Activated naive CD4-positive, alpha-beta T cell treated with anti-CD3 and anti-CD28 coated beads, Interleukin-2, amount 10 ng/mL, durations not matched to agents 7 days and 5 days (primary cell): ENCODE data around the gene KIAA0586.
A peak's percentile ranks its signal among the peaks of the same experiment; 100 is the strongest.

Experiments
- CTCF ChIA-PET: fragments of 350-600 bp; sonication (Branson Sonifier 250); formaldehyde crosslinking; loops from one replicate; lab custom pipeline; 2021; ENCODE audit warnings: antibody characterized with exemption; lab: Charles Lee
- DNase-seq: peaks from one replicate; pipeline ENCODE4 v3.0.0-alpha.2; 2020
- H3K27ac Mint-ChIP-seq: one replicate; pipeline ENCODE4 v1.8.0; 2021; ENCODE audit warnings: mild to moderate bottlenecking, moderate library complexity, mixed read lengths
- H3K27me3 Mint-ChIP-seq: one replicate; pipeline ENCODE4 v1.8.0; 2021; ENCODE audit warnings: mild to moderate bottlenecking, mixed read lengths
- H3K36me3 Mint-ChIP-seq: one replicate; pipeline ENCODE4 v1.8.0; 2021; ENCODE audit warnings: mixed read lengths
- H3K4me1 Mint-ChIP-seq: one replicate; pipeline ENCODE4 v1.8.0; 2021; ENCODE audit warnings: mixed read lengths
- H3K4me3 Mint-ChIP-seq: one replicate; pipeline ENCODE4 v1.8.0; 2021; ENCODE audit warnings: mild to moderate bottlenecking, moderate library complexity, mixed read lengths
- H3K9me3 Mint-ChIP-seq: one replicate; pipeline ENCODE4 v1.8.0; 2021; ENCODE audit warnings: mixed read lengths

The KIAA0586 gene

DNA sequence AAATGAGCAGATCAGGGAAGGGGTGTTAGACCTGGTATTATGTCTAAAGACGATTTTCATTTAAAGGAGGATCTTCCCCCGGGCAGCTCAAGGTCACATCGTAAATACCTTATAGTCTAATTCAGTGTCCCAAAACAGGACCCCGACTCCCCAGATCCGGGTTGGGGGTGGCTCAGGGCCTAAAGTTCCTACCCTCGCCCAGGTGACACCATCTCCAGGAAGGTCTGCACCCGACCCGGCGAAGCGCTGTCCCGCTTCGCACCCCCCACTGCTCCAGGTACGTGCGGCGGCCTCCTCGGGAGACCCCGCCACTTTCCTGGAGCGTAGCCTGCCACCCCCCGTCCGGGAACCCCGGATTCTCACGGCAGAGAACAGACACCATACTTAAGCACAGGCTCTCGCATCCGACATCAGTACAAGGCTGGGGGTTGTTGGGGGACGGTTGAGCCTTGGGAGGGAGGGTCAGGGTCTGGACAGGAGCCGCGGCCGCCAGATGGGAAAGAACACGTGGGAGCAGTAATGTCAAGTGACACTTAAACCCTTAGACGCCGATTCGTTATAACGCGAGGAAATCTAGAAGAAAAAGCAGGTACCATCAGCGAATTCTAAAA lies 744 bp upstream of the KIAA0586 start:
- H3K9me3 Mint-ChIP-seq, result no peaks in the 10 kb centered on the region
- no peaks in the 10 kb centered on the region for H3K27me3 Mint-ChIP-seq
- H3K4me1 Mint-ChIP-seq, result peaks cover 50% of the 10 kb centered on the region
- peaks cover 23% of the 10 kb centered on the region for H3K36me3 Mint-ChIP-seq
- DNase-seq, result peak; percentile 59
- H3K27ac Mint-ChIP-seq, result peak overlapping the region; percentile 95
- CTCF ChIA-PET, result no interaction called here
- H3K4me3 Mint-ChIP-seq, result peak overlapping the region; percentile 76

DNA sequence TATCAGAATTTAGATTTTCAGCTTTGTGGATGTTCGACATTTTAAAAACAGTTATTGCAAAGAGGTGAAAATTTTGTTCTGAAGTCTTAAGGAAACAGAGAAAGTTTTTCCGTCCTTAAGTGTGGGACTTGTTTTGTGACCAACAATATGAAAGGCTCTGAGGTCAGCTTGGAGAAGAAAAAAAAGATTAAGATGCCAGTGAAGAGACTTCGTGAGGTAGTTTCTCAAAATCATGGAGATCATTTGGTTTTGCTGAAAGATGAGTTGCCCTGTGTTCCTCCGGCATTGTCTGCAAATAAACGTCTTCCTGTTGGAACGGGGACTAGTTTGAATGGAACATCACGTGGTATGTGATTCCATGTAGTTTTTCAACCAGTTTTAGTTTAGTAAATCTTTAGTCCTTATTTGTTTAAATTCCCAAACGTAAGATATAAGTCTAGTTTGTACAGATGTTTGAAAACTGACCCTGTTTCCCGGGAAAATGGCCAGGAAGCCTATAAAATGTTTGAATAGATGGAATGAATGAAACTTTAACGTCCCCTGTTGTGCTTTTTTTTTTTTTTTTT lies 682 bp downstream of the KIAA0586 start:
- Mint-ChIP-seq H3K27me3 (no peaks in the 10 kb centered on the region), H3K4me1 (peaks cover 50% of the 10 kb centered on the region), H3K36me3 (peaks cover 24% of the 10 kb centered on the region), H3K27ac (peak overlapping the region; percentile 95), H3K4me3 (peak overlapping the region; percentile 76), H3K9me3 (no peaks in the 10 kb centered on the region)
- CTCF ChIA-PET, result no interaction called here
- DNase-seq, result peak; percentile 37

DNA sequence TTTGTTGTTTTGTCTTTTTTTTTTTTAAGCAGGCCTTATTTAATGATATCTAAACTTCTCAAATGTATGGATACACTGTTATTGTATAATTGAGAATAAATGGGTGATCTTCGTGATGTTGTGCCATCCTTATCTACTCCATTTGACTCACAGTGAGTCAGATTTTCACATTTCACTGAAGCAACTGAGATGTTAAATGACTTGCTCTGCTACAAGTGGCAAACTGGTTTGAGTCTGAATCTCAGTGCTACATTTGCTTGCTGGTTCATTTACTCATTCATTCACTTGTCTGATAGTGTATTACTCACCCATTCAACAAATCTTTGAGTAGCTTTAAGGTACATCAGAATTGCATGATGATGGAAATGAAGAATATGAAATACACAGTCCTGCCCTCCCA lies 2.6 kb downstream of the KIAA0586 start:
- CTCF ChIA-PET, result interaction anchor here (0.6 to 1.7 kb wide), 3 partner anchors 13 to 61 kb away, joined by 3 to 4 read pairs (median 3); no protein-coding TSS in a partner anchor
- no peak for DNase-seq
- Mint-ChIP-seq H3K27me3 (no peaks in the 10 kb centered on the region), H3K36me3 (peaks cover 17% of the 10 kb centered on the region), H3K4me1 (peaks cover 40% of the 10 kb centered on the region), H3K27ac (no peak overlapping the region), H3K4me3 (no peak overlapping the region), H3K9me3 (no peaks in the 10 kb centered on the region)

DNA sequence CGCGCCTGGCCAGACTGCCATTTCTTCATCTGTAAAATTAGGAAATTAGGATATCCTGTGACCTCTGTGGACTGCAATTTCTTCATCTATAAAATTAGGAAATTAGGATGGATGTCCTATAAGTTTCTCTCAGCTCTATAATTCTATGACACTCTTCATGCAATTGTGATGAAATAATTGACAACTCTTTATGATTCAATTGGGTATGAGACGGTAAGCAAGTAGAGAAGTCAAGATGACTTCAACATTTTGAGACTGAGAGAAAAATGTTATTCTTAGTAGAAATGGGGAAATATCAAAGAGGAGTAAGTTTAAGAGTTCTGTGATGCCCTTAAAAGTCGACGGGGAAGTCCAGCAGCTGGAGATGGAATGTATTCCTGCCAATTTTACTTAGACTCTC lies 12.0 kb downstream of the KIAA0586 start:
- Mint-ChIP-seq H3K4me1 (no peaks in the 10 kb centered on the region), H3K36me3 (peaks cover 33% of the 10 kb centered on the region), H3K27me3 (no peaks in the 10 kb centered on the region), H3K4me3 (no peak overlapping the region), H3K27ac (no peak overlapping the region), H3K9me3 (no peaks in the 10 kb centered on the region)
- no peak for DNase-seq
- CTCF ChIA-PET, result no interaction called here

DNA sequence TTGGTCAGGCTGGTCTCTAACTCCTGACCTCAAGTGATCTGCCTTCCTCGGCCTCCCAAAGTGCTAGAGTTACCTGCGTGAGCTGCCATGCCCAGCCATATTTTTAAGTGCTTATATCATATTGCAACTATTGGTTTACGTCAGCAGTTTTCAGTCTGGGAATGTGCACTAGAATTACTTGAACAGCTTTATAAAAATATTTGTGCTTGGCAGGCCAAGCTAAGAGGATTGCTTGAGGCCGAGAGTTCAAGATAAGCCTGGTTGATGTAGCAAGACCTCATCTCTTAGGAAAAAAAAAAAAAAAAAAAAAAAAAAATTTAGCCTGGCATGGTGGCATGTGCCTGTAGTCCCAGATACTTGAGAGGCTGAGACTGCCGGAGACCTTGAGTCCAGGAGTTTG lies 17.1 kb downstream of the KIAA0586 start:
- no peaks in the 10 kb centered on the region for H3K27me3 Mint-ChIP-seq
- H3K4me1 Mint-ChIP-seq, result no peaks in the 10 kb centered on the region
- H3K9me3 Mint-ChIP-seq, result no peaks in the 10 kb centered on the region
- H3K27ac Mint-ChIP-seq, result no peak overlapping the region
- CTCF ChIA-PET, result no interaction called here
- DNase-seq, result no peak
- H3K4me3 Mint-ChIP-seq, result no peak overlapping the region
- peaks cover 20% of the 10 kb centered on the region for H3K36me3 Mint-ChIP-seq

DNA sequence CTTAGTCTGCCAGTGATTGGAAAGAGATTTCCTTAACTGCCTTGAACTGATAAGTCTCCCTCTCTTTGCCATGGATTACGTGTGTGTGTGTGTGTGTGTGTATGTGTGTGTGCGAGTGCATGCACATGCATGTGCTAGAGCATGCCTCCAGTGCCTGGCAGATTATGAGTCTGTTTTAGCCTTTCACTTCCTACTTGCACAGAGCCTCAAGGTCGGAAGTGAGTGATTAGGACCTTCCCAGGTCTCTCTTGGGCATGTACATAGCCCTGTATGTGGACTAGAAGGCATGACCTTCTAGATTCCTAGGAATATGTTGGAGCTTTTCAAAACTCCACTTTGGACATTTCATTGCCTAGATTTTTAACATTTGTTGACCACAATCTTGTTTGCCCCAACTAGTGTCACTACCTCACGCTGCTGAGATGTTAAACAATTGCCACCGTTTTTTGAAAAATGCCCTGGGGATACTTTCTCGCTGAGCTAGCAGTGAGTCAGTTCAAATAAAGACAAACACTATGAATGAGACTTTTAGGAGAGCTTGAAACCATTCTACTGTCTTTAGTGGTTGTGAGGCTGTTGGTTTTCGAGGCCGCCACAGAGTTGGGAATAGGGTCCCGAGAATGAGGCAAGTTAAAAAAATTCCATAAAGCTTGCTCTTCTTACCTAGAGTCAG lies 28.2 kb downstream of the KIAA0586 start:
- no peak for DNase-seq
- Mint-ChIP-seq H3K9me3 (no peaks in the 10 kb centered on the region), H3K36me3 (peaks cover 32% of the 10 kb centered on the region), H3K27ac (peak overlapping the region; percentile 6), H3K27me3 (no peaks in the 10 kb centered on the region), H3K4me1 (peaks cover 4% of the 10 kb centered on the region), H3K4me3 (no peak overlapping the region)
- CTCF ChIA-PET, result no interaction called here

DNA sequence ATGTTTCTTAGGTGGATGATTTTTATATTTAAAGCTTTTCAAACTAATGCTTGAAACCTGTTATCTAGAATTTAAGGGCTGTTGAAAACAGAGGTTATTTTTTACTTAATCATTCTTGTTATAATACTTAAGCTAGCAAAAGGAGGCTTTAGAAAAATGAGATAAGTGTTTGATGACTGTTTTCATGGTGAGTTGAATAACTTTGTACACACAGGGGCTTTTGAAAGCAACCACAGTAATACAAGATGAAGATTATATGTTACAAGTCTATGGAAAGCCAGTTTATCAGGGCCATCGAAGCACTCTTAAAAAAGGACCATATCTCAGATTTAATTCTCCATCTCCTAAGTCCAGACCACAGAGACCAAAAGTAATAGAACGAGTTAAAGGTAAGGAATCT lies 33.3 kb downstream of the KIAA0586 start:
- Mint-ChIP-seq H3K27ac (no peak overlapping the region), H3K4me1 (peaks cover 4% of the 10 kb centered on the region), H3K36me3 (peaks cover 30% of the 10 kb centered on the region), H3K9me3 (no peaks in the 10 kb centered on the region), H3K27me3 (no peaks in the 10 kb centered on the region), H3K4me3 (no peak overlapping the region)
- DNase-seq, result no peak
- CTCF ChIA-PET, result no interaction called here

DNA sequence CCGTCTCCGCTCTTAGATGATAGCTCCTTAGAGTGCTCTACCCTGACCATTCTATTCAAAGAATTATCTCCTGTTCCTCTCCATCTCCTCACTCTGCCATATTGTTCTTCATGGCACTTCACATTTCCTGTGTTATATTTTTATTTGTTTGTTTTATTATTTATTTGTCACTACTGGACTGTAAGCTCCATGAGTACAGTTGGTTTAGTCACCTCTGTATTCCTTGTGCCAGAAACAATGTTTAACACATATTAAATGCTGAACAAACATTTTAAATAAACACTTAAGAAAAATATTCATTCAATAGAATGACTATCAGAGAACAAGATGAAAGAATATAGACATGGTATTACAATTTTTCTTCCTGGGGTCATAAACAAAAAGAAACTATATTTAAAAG lies 35.6 kb downstream of the KIAA0586 start:
- no peak overlapping the region for H3K27ac Mint-ChIP-seq
- H3K4me1 Mint-ChIP-seq, result peaks cover 4% of the 10 kb centered on the region
- H3K4me3 Mint-ChIP-seq, result no peak overlapping the region
- DNase-seq, result no peak
- H3K9me3 Mint-ChIP-seq, result no peaks in the 10 kb centered on the region
- CTCF ChIA-PET, result interaction anchor here (1.0 kb wide), 1 partner anchor 10 kb away, joined by 3 read pairs; no protein-coding TSS in a partner anchor
- peaks cover 27% of the 10 kb centered on the region for H3K36me3 Mint-ChIP-seq
- H3K27me3 Mint-ChIP-seq, result no peaks in the 10 kb centered on the region

DNA sequence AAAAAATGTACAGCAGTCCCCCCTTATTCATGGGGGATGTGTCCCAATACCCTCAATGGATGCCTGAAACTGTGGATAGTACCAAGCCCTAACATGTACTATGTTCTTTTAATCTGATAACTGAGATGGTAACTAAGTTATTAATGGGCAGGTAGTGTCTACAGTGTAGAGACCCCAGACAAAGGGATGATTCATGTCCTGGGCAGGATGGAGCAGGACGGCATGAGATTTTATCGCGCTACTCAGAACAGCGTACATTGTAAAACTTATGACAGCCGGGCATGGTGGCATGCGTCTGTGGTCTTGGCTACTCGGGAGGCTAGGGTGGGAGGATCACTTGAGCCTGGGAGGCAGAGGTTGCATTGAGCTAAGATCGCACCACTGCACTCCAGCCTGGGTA lies 37.1 kb downstream of the KIAA0586 start:
- Mint-ChIP-seq H3K9me3 (no peaks in the 10 kb centered on the region), H3K27ac (no peak overlapping the region), H3K4me3 (no peak overlapping the region), H3K4me1 (peaks cover 4% of the 10 kb centered on the region), H3K36me3 (peaks cover 35% of the 10 kb centered on the region), H3K27me3 (no peaks in the 10 kb centered on the region)
- no peak for DNase-seq
- CTCF ChIA-PET, result no interaction called here

DNA sequence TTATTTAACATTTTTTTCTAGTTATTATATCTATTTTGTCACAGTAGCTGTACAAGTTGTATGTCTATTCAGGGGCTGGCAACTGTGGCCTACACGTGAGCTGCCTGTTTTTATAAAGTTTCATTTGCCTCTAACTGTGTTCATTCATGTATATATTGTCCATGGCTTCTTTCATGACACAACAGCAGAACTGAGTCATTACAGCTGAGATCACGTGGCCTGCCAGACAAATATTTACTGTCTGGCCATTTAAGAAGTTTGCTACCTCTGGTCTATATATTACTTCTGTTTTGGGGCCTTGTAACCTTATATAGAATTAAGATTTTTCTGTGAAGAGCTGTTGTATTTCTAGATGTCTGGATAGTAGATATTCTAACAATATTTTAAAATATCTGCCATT lies 37.9 kb downstream of the KIAA0586 start:
- CTCF ChIA-PET, result no interaction called here
- no peaks in the 10 kb centered on the region for H3K27me3 Mint-ChIP-seq
- H3K36me3 Mint-ChIP-seq, result peaks cover 33% of the 10 kb centered on the region
- H3K27ac Mint-ChIP-seq, result no peak overlapping the region
- H3K9me3 Mint-ChIP-seq, result no peaks in the 10 kb centered on the region
- H3K4me1 Mint-ChIP-seq, result no peaks in the 10 kb centered on the region
- no peak for DNase-seq
- no peak overlapping the region for H3K4me3 Mint-ChIP-seq

DNA sequence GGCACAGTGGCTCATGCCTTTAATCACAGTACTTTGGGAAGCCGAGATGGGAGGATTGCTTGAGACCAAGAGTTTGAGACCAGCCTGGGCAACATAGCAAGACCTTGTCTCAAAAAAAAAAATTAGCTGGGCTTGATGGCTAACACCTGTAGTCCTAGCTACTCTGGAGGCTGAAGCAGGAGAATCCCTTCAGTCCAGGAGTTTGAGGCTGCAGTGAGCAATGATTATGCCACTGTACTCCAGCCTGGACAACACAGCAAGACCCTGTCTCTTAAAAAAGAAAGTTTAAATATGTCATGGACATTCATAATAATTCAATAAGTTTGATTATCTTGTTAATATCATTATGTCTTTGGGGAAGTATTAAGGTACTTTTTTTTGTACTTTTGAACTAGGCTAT lies 38.9 kb downstream of the KIAA0586 start:
- Mint-ChIP-seq H3K27ac (no peak overlapping the region), H3K4me3 (no peak overlapping the region), H3K36me3 (peaks cover 31% of the 10 kb centered on the region), H3K27me3 (no peaks in the 10 kb centered on the region), H3K4me1 (no peaks in the 10 kb centered on the region), H3K9me3 (no peaks in the 10 kb centered on the region)
- CTCF ChIA-PET, result interaction anchor here (1.3 kb wide), 1 partner anchor 35 kb away, joined by 3 read pairs; no protein-coding TSS in a partner anchor
- DNase-seq, result no peak

DNA sequence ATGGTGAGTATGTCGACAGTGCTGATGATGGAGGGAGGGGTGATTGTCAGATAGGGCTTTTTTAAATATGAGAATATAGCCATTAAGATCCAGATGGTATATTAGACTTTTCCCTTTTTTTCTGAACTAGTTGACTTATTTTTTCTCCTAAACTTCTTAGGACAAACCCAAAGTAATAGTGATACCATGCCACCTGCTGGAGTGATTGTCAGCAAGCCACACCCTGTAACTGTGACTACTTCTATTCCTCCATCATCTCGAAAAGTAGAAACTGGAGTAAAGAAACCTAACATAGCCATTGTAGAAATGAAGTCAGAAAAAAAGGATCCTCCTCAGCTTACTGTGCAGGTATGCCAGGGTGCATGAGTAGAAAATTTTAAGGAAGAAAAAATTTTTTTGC lies 40.1 kb downstream of the KIAA0586 start:
- no peaks in the 10 kb centered on the region for H3K27me3 Mint-ChIP-seq
- H3K36me3 Mint-ChIP-seq, result peaks cover 29% of the 10 kb centered on the region
- no peak overlapping the region for H3K27ac Mint-ChIP-seq
- no peak for DNase-seq
- H3K4me3 Mint-ChIP-seq, result no peak overlapping the region
- CTCF ChIA-PET, result interaction anchor here (1.2 to 1.3 kb wide), 2 partner anchors 10 to 34 kb away, joined by 3 to 4 read pairs; no protein-coding TSS in a partner anchor
- no peaks in the 10 kb centered on the region for H3K9me3 Mint-ChIP-seq
- no peaks in the 10 kb centered on the region for H3K4me1 Mint-ChIP-seq

DNA sequence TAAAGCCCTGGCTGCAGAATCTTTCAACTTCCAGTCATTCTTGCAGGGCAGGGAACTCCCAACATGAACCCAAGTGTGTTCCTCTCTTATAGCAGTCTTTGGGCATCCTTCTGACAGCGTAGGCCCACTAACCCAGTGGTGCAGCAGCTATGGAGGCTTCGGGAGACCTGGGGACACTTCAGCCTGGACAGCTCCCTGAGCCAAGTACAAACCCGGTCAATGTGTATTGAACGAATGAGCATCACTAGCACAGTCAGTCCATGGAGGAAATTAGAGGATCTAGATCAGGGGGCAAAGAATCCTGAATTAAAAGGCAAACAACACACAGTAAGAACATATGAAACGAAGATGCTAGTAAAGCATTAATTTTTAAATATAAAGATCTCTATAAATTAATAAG lies 41.8 kb downstream of the KIAA0586 start:
- no peaks in the 10 kb centered on the region for H3K9me3 Mint-ChIP-seq
- H3K4me3 Mint-ChIP-seq, result no peak overlapping the region
- no peak overlapping the region for H3K27ac Mint-ChIP-seq
- CTCF ChIA-PET, result no interaction called here
- no peaks in the 10 kb centered on the region for H3K4me1 Mint-ChIP-seq
- H3K27me3 Mint-ChIP-seq, result no peaks in the 10 kb centered on the region
- peaks cover 22% of the 10 kb centered on the region for H3K36me3 Mint-ChIP-seq
- no peak for DNase-seq

DNA sequence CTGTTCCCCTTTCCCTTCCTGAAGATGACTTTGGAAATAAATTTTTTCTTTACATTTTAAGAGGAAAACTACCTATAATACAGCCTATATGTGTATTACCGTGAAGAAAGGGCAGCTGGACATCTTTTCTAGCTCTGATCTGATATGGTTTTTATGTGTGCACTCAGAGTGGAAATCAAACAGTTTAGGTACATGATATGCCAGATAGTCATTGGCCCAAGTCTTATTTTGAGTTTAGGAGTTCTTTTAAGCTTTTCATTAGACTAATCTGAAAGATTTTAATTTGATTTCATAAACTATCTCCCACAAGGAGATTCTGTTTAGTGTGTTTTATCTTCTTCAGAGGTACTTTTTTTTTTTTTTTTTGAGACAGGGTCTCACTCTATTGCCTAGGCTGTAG lies 48.8 kb downstream of the KIAA0586 start:
- Mint-ChIP-seq H3K27me3 (no peaks in the 10 kb centered on the region), H3K4me3 (no peak overlapping the region), H3K36me3 (peaks cover 21% of the 10 kb centered on the region), H3K9me3 (no peaks in the 10 kb centered on the region), H3K27ac (no peak overlapping the region), H3K4me1 (no peaks in the 10 kb centered on the region)
- CTCF ChIA-PET, result interaction anchor here (1.0 kb wide), 1 partner anchor 25 kb away, joined by 4 read pairs; no protein-coding TSS in a partner anchor
- DNase-seq, result no peak

DNA sequence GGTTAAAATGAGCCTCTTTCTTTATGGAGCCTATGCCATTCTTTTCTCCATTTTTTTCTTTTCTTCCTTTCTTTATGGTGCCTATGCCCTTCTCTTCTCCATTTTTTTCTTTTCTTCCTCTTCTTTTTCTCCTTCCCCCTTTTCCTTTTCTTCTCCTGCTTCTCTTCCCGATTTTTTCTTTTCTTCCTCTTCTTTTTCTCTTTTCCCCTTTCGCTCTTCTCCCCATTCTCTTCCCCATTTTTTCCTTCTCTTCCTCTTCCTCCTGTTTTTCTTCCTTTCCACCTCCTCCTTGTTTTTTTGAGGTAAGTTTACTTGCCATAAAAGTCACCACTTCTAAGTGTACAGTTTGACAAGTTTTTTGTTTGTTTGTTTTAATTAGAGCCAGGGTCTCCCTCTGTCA lies 50.1 kb downstream of the KIAA0586 start:
- no peak overlapping the region for H3K4me3 Mint-ChIP-seq
- no peaks in the 10 kb centered on the region for H3K27me3 Mint-ChIP-seq
- H3K36me3 Mint-ChIP-seq, result peaks cover 16% of the 10 kb centered on the region
- no peak for DNase-seq
- CTCF ChIA-PET, result interaction anchor here (1.5 kb wide), 1 partner anchor 10 kb away, joined by 4 read pairs; no protein-coding TSS in a partner anchor
- H3K27ac Mint-ChIP-seq, result no peak overlapping the region
- H3K9me3 Mint-ChIP-seq, result no peaks in the 10 kb centered on the region
- H3K4me1 Mint-ChIP-seq, result no peaks in the 10 kb centered on the region
